Measurements from ENCODE around the gene NRF1. TPM values are rescaled to one million over a fixed set of nuclear protein-coding genes. Genes with fewer than 3 reads are reported as not detected.

NRF1 gene
- total and polyA plus RNA-seq, 10 of the 15 experiments (the other 5 are each of a cell fraction or from before 2014, with no cell fraction given), result 3.5 to 23.1 (median 13.5) TPM

- DNase-seq (ENCODE audit: low read depth, low spot score) (no peak), ATAC-seq (no peak), FAIRE-seq (peak; percentile 61)
- Histone ChIP-seq H3K27me3 (replicated peaks in 1 of 2; ENCODE audit: control insufficient read depth in 2 of 2, insufficient read depth in 2 of 2, low read length in 1 of 2) (no peaks in the 10 kb centered on the region), H3K36me3 (ENCODE audit: control insufficient read depth in 2 of 2, insufficient read depth in 2 of 2, low read length in 1 of 2) (peaks cover 2 to 9% of the 10 kb centered on the region in 2 experiments; a peak in 2 of 4 replicates), H3K4me3 (no peak overlapping the region), H3K4me1 (ENCODE audit: control insufficient read depth, insufficient read depth, low read length) (no peaks in the 10 kb centered on the region), H3K9ac (ENCODE audit: control insufficient read depth, insufficient read depth, low read length) (no peak overlapping the region), H4K20me1 (ENCODE audit: control insufficient read depth, insufficient read depth) (no peaks in the 10 kb centered on the region), H3K27ac (ENCODE audit: control insufficient read depth, insufficient read depth) (no peak overlapping the region), H3K79me2 (ENCODE audit: control insufficient read depth, insufficient read depth, low read length) (no peaks in the 10 kb centered on the region), H2AFZ (ENCODE audit: control insufficient read depth, low read depth, low read length) (no peak overlapping the region), H3K9me3 (replicated peaks; ENCODE audit: control insufficient read depth, insufficient read depth, low read length) (no peaks in the 10 kb centered on the region), H3K4me2 (ENCODE audit: control insufficient read depth, insufficient read depth) (no peak overlapping the region)
- ChIA-PET CTCF (no interaction called here), SMC1A (ENCODE audit: uncharacterized antibody, unreplicated experiment) (interaction anchor here (0.6 kb wide), 1 partner anchor 438 kb away, joined by 4 read pairs; no protein-coding TSS in a partner anchor), POLR2A (no interaction called here), RAD21 (ENCODE audit: unreplicated experiment) (no interaction called here)
- WGBS (ENCODE audit: insufficient coverage, insufficient replicate concordance, low lambda C conversion rate, missing lambda C conversion rate), result 97% methylated on average over 4 of the region's 4 CpGs
- in situ Hi-C loops (cut with MboI) (no loop called here), intact Hi-C loops (cut with micrococcal nuclease; ENCODE audit: unreplicated experiment) (loop anchor here (10.0 kb wide), 1 partner anchor 268 kb away; no protein-coding TSS in a partner anchor)
- TF ChIP-seq JUNB (IDR thresholded peaks at IDR 0.05) (no peak), SREBF2 (IDR thresholded peaks at IDR 0.05; ENCODE audit: low read length) (no peak), SUZ12 (IDR thresholded peaks at IDR 0.05; ENCODE audit: unreplicated experiment) (no peak), SREBF1 (IDR thresholded peaks at IDR 0.05; ENCODE audit: low read length) (no peak), BCL11A (IDR thresholded peaks at IDR 0.05; ENCODE audit: low read depth, low read length) (no peak), CBX3 (IDR thresholded peaks at IDR 0.05; ENCODE audit: borderline replicate concordance, low read depth) (no peak), CREB1 (IDR thresholded peaks at IDR 0.05; ENCODE audit: low read depth) (no peak), HSF1 (IDR thresholded peaks at IDR 0.05; ENCODE audit: low read depth, low read length) (no peak), NRF1 (conservative IDR thresholded peaks at IDR 0.05; ENCODE audit: low read depth, low read length) (no peak), GATAD2B (conservative IDR thresholded peaks at IDR 0.05; ENCODE audit: low read depth) (no peak), ZBED1 (IDR thresholded peaks at IDR 0.05; ENCODE audit: borderline replicate concordance) (no peak), BHLHE40 (IDR thresholded peaks at IDR 0.05; ENCODE audit: borderline replicate concordance in 1 of 2, low read depth in 2 of 2, low read length in 1 of 2) (no peak), IRF5 (IDR thresholded peaks at IDR 0.05; ENCODE audit: borderline replicate concordance) (no peak), SMAD5 (IDR thresholded peaks at IDR 0.05; ENCODE audit: low read depth) (no peak), ATF7 (IDR thresholded peaks at IDR 0.05; ENCODE audit: low read depth) (no peak), SMARCA5 (IDR thresholded peaks at IDR 0.05) (no peak), POLR2AphosphoS2 (IDR thresholded peaks at IDR 0.05; ENCODE audit: low read depth, low read length) (no peak)
- no TSS peak for BruUV-seq (replicated peaks)
Measured at GRCh38 chr7:129746857-129747529, 135.5 kb downstream of the NRF1 start.
